GM12874 (cell line): ENCODE measurements around the gene TEX35.

ENCODE experiments used
- CTCF ChIP-seq: IDR thresholded peaks from 2 replicates; pipeline ENCODE4 v1.5.1; 2011; ENCODE audit warnings: low read depth, mild to moderate bottlenecking, control low read depth, low read length, moderate library complexity; ENCODE audit not compliant: insufficient read depth

TEX35 gene

GRCh38 chr1:178477373-178477772 lies 35.5 kb upstream of the TEX35 start:
- no peak for TF ChIP-seq CTCF

DNA sequence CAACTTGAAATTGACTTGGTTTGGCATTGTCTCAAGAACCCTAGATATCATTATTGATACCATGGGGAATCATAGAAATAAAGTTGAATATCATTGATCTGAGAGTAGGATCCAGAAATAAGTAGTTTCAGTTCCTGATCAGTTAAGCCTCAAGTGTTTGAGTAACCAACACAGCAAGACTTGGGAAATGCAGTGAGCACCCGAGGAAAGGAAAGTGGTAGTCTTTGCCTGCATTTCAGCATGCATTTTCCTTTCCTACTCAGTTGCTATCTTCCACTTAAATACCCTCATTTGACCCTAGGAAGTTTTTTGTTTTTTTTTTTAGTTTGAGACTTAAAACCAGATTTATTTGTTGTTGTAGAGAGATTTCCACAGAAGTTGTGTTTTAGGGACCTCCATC lies 35.1 kb upstream of the TEX35 start:
- TF ChIP-seq CTCF = no peak

GRCh38 chr1:178483251-178483957 lies 29.5 kb upstream of the TEX35 start:
- TF ChIP-seq CTCF = no peak

GRCh38 chr1:178484698-178485225 lies 28.1 kb upstream of the TEX35 start:
- TF ChIP-seq CTCF = no peak

GRCh38 chr1:178485541-178485981 lies 27.3 kb upstream of the TEX35 start:
- TF ChIP-seq CTCF = no peak

- no peak for TF ChIP-seq CTCF
Measured at GRCh38 chr1:178486100-178487069, 26.5 kb upstream of the TEX35 start.

GRCh38 chr1:178487070-178487615 lies 25.8 kb upstream of the TEX35 start:
- TF ChIP-seq CTCF = no peak
